Lower lobe of right lung (tissue), 2 donors: ENCODE results near the gene PSKH1. TPM values are rescaled to one million over a fixed set of nuclear protein-coding genes. Genes with fewer than 3 reads are reported as not detected.

Source experiments
- ATAC-seq, 2 donors: fragments of 200-7000 bp; cut with Tn5 transposase; one replicate each; pipeline ENCODE4 v1.9.1; 2020 to 2022; ENCODE audit warnings: mild to moderate bottlenecking in 2 of 2, moderate library complexity in 2 of 2
- DNase-seq: peaks from one replicate; pipeline ENCODE4 v3.0.0-alpha.2; 2020
- H3K27ac ChIP-seq: fragments of 200-600 bp; one replicate; pipeline ENCODE4 v1.8.0; 2022
- H3K27me3 ChIP-seq: fragments of 200-600 bp; one replicate; pipeline ENCODE4 v1.8.0; 2022; ENCODE audit warnings: low read depth
- H3K36me3 ChIP-seq: fragments of 200-600 bp; one replicate; pipeline ENCODE4 v1.8.0; 2022; ENCODE audit warnings: mild to moderate bottlenecking
- H3K4me1 ChIP-seq: fragments of 200-600 bp; one replicate; pipeline ENCODE4 v1.8.0; 2022
- H3K4me3 ChIP-seq: fragments of 200-600 bp; one replicate; pipeline ENCODE4 v1.8.0; 2022; ENCODE audit warnings: mild to moderate bottlenecking
- H3K9me3 ChIP-seq: fragments of 200-600 bp; one replicate; pipeline ENCODE4 v1.8.0; 2022
- CTCF ChIP-seq: fragments of 200-600 bp; IDR thresholded peaks from one replicate; pipeline ENCODE4 v1.8.0; 2022; ENCODE audit warnings: antibody characterized with exemption, mild to moderate bottlenecking
- intact Hi-C: fragments of 100-400 bp; cut with DNase I; formaldehyde crosslinking; loops from one replicate; pipeline ENCODE4 v1.11.0; 2022
- total RNA-seq: library from RNA; stranded (reverse); fragmentation: NEBNext Ultra II Directional; extraction: Animal tissue kit (Norgen Biotek cat#: 25700); gene quantifications from one replicate; pipeline ENCODE4 v1.2.1, GENCODE V29; 2021
- donor health status: DM: no; HTN: yes; CAD: no; lungs with severe emphysema.

Gene PSKH1
- total RNA-seq, 1 donor from 2014 or later = 28.3 TPM

GRCh38 chr16:67928561-67929364, 35.7 kb downstream of the PSKH1 start:
- ATAC-seq = peak; percentile 76 to 78
- peaks cover 26% of the 10 kb centered on the region for H3K4me1 ChIP-seq
- intact Hi-C loops = no loop called here
- no peak overlapping the region for H3K27ac ChIP-seq
- H3K27me3 ChIP-seq = no peaks in the 10 kb centered on the region
- H3K36me3 ChIP-seq = peaks cover 62% of the 10 kb centered on the region
- no peaks in the 10 kb centered on the region for H3K9me3 ChIP-seq
- H3K4me3 ChIP-seq = no peak overlapping the region
- peak; percentile 77 for TF ChIP-seq CTCF
- peak; percentile 76 for DNase-seq

DNA sequence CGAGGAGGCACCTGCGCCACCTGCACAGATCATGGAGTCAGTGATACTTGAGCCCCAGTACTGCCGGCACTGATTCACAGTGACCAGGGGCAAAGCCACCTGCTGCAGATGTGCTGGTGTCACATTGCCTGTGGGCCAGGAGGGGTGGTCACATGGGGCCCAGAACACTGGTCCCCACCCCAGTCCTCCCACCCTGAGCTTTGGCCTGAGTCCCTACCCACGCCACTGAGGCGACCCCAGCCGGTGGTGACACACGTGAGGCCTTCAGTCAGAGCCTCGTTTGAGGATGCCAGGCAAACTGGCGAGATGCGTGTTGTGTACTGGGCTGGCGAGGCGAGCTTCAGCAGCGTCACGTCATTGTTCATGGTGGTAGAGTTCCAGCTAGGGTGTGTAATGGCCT, 37.1 kb downstream of the PSKH1 start:
- intact Hi-C loops = no loop called here

GRCh38 chr16:67930678-67931211, 37.7 kb downstream of the PSKH1 start:
- Histone ChIP-seq H3K36me3 (peaks cover 73% of the 10 kb centered on the region), H3K27ac (no peak overlapping the region), H3K9me3 (no peaks in the 10 kb centered on the region), H3K27me3 (no peaks in the 10 kb centered on the region), H3K4me3 (no peak overlapping the region), H3K4me1 (peaks cover 26% of the 10 kb centered on the region)
- no peak for TF ChIP-seq CTCF
- intact Hi-C loops = no loop called here
- DNase-seq (no peak), ATAC-seq (no peak)

More for the DNA sequence above, 37.1 kb downstream of the PSKH1 start:
- DNase-seq (no peak), ATAC-seq (no peak)
- no peaks in the 10 kb centered on the region for H3K27me3 ChIP-seq
- peaks cover 73% of the 10 kb centered on the region for H3K36me3 ChIP-seq
- H3K27ac ChIP-seq = no peak overlapping the region
- no peak for TF ChIP-seq CTCF
- H3K9me3 ChIP-seq = no peaks in the 10 kb centered on the region
- no peak overlapping the region for H3K4me3 ChIP-seq
- peaks cover 28% of the 10 kb centered on the region for H3K4me1 ChIP-seq

- DNase-seq (no peak), ATAC-seq (no peak)
- Histone ChIP-seq H3K27ac (no peak within 1 kb of the TSS), H3K4me3 (no peak within 1 kb of the TSS), H3K27me3 (no peaks in the 10 kb centered on the region), H3K9me3 (no peaks in the 10 kb centered on the region), H3K36me3 (peaks cover 68% of the 10 kb centered on the region), H3K4me1 (peaks cover 16% of the 10 kb centered on the region)
- TF ChIP-seq CTCF = no peak
- intact Hi-C loops = no loop called here
Observed at GRCh38 chr16:67931712-67932461, 38.8 kb downstream of the PSKH1 start, which contains the start of gene CTRL. TSS of gene CTRL (minus strand) at chr16:67931862. CDS start at chr16:67931852, 10 bp downstream.

GRCh38 chr16:67932462-67932840, 39.4 kb downstream of the PSKH1 start:
- Histone ChIP-seq H3K27ac (no peak overlapping the region), H3K9me3 (no peaks in the 10 kb centered on the region), H3K4me1 (peaks cover 20% of the 10 kb centered on the region), H3K36me3 (peaks cover 62% of the 10 kb centered on the region), H3K4me3 (no peak overlapping the region), H3K27me3 (no peaks in the 10 kb centered on the region)
- TF ChIP-seq CTCF = no peak
- intact Hi-C loops = no loop called here
- ATAC-seq = no peak
- DNase-seq = no peak
